Urinary bladder (tissue), 4 donors: ENCODE data around the gene PGLYRP2. TPM values are rescaled to one million over a fixed set of nuclear protein-coding genes. Genes with fewer than 3 reads are reported as not detected.

ENCODE experiments used
- DNase-seq: peaks from one replicate; pipeline ENCODE4 v3.0.0-alpha.2; 2015; ENCODE audit errors: extremely low spot score
- H3K27ac ChIP-seq: one replicate; pipeline ENCODE4 v1.5.1; 2013; ENCODE audit warnings: low read depth, mild to moderate bottlenecking, moderate library complexity
- H3K36me3 ChIP-seq: one replicate; pipeline ENCODE4 v1.6.1; 2013; ENCODE audit warnings: mild to moderate bottlenecking, moderate library complexity; ENCODE audit not compliant: insufficient read depth
- H3K4me1 ChIP-seq: one replicate; pipeline ENCODE4 v1.6.1; 2013; ENCODE audit warnings: mild to moderate bottlenecking, moderate library complexity; ENCODE audit not compliant: insufficient read depth
- H3K4me3 ChIP-seq: one replicate; pipeline ENCODE4 v1.5.1; 2013; ENCODE audit warnings: low read depth, low read length
- WGBS: extraction: QIAGEN DNeasy Blood & Tissue Kit; methylation state at CpG from one replicate; pipeline ENCODE4 v1.1.7; 2013; 5-methylcytosine and 5-hydroxymethylcytosine counted together
- polyA plus RNA-seq: library from polyadenylated mRNA; stranded (reverse); fragments of 200-250 nt; gene quantifications from one replicate; pipeline ENCODE4 v1.2.3, GENCODE V29; 2013
- small RNA-seq: library from RNA; depleted of rRNA; stranded (forward); fragments of <200 nt; gene quantifications from one replicate; pipeline ENCODE3, GENCODE V24; 2014
- total RNA-seq: library from RNA; depleted of rRNA; stranded (reverse); fragments of >200 nt; gene quantifications from one replicate; pipeline ENCODE4 v1.2.3, GENCODE V29; 2014
- donor health status: healthy with polysubstance abuse.
- donor health status: healthy.

Gene PGLYRP2
- total and polyA plus RNA-seq, 2 donors, result 0.08 TPM; not detected in 1

DNA sequence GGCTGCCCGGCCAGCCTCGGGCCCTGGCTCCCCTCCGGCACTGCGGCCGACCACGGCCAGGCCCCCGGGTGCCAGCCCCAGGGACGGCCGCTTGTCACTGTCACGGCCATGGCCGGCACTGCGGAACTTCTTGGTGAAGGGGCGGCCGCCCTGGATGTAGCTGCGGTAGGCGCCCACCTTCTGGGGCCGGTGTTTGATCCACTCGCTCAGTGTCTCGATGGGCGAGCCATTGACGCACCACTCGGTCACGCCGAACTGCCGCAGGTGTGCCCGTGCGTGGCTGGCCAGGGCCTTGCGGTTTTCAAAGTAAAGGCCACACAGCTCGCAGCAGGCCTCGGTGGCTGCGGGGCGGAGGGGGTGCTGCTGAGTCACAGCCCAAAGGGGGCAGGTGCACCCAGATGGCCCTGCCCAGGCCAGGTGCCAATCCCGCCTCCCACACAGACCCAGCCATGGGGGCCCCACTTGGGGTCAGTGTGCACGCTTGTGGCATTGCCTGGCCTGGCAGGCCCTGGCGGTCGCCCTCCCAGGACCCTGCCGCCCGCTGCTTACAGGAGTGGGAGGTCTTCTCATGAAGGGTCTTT, 54.5 kb downstream of the PGLYRP2 start:
- WGBS, result 98% methylated on average over 38 of the region's 38 CpGs
- Histone ChIP-seq H3K4me3 (no peak overlapping the region), H3K27ac (no peak overlapping the region), H3K4me1 (no peaks in the 10 kb centered on the region), H3K36me3 (peaks cover 12% of the 10 kb centered on the region)
- DNase-seq, result no peak

DNA sequence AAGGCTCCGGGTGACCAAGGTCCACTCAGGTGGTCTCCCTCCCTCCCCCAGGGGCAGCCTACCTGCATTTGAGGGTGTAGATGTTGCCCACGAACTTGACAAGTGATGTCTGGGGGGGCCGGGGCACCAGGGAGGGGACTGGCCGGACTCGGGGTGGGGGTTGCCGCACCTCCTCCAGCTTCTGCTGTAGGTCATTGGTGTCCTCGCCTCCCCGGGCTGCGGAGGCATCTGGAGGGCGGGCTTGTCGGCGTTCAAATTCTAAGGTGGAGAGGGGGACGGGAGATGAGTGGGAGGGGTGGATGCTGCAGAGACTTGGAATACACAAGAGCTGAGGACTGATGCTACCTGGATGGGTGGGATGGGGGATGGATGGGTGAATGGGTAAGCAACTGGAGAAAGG, 55.2 kb downstream of the PGLYRP2 start:
- H3K4me1 ChIP-seq, result no peaks in the 10 kb centered on the region
- WGBS, result 97% methylated on average over 13 of the region's 13 CpGs
- no peak overlapping the region for H3K27ac ChIP-seq
- no peak overlapping the region for H3K4me3 ChIP-seq
- peaks cover 12% of the 10 kb centered on the region for H3K36me3 ChIP-seq
- no peak for DNase-seq

DNA sequence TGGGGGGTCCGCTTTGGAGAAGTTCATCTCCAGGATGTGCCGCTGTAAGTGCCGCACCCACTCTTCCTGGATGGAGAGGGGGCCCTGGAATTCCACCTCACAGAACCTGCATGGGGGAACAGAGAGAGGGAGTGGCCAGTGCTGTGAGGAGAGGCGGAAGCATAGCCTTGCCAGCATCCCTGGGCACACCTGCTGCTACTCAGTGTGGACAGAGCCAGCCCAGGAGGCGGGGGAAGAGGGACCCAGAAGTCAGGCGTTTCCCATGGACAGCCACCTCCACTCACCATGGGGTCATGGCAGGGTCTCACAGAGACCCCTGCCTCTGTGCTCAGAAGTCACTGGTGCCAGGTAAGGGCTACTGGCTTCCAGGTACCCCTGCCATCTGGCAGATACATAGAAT, 56.2 kb downstream of the PGLYRP2 start:
- DNase-seq, result no peak
- Histone ChIP-seq H3K36me3 (peaks cover 12% of the 10 kb centered on the region), H3K4me1 (no peaks in the 10 kb centered on the region), H3K4me3 (no peak overlapping the region), H3K27ac (no peak overlapping the region)
- WGBS, result 98% methylated on average over 6 of the region's 6 CpGs

DNA sequence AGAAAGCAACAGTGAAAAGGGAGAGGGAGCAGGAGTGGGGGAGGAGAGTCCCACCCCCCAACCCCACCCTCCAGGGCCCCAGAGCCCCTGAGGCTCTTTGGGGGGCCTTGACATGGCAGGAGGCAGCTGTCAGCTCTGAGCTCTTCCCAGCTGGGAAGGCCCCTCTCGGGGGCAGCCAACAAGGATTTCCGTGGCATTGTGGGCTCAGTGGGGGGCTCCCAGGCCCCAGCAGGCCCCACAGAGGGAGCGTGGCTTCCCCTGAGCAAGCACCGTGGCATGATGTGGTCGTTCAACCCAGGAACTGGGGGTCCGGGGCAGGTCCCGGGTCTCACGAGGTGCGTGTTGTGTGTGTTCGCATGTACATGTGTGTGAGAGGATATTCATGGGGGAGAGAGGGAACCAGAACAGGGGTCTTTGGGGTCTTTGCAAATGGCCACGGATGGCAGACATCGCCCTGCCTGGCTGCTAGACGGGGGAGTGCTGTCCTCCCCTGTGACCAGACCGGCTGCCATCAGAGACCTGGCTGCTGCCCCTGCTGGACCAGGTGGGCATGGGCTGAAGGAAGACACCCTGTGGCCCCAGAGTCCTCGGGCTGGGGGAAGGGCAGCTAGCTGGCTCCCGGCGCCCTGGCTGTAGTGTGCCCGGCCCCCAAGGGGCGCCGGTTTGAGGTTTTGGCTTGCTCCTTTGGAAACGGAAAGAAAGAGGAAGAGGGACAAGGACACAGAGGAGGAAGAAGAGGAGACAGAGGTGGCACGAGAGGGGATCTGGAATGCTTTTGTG, 56.8 kb downstream of the PGLYRP2 start:
- Histone ChIP-seq H3K4me3 (no peak overlapping the region), H3K4me1 (no peaks in the 10 kb centered on the region), H3K27ac (peak overlapping the region; percentile 25), H3K36me3 (peaks cover 12% of the 10 kb centered on the region)
- DNase-seq, result no peak
- 88% methylated on average over 22 of the region's 22 CpGs for WGBS

DNA sequence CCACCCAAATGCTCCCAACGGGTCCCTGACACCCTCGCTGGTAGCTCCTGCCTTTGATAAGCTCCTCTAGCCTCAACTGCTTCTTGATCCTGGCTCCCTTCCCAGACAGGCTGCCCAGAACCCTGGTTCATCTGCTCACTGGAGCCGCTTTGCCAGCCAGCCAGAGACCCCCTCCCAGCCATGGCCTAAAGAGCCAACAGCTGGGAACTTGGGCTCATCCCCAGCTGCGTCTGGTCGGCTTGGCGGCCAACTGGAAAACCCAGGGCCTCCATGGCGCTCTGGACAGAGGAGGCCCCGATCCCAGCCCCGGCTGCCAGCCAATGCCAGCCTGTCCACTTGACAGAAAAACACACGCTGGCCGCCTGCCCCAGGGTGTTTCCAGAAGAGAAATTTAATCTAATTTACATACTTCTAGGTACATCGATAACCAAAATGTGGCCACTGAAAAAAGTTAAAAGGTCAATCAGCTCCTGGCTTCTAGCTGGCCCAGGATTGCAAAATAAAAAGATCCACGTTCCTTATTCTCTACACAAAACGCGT, 57.5 kb downstream of the PGLYRP2 start:
- Histone ChIP-seq H3K27ac (no peak overlapping the region), H3K4me3 (no peak overlapping the region), H3K4me1 (no peaks in the 10 kb centered on the region), H3K36me3 (peaks cover 11% of the 10 kb centered on the region)
- WGBS, result 52% methylated on average over 15 of the region's 15 CpGs
- DNase-seq, result no peak

DNA sequence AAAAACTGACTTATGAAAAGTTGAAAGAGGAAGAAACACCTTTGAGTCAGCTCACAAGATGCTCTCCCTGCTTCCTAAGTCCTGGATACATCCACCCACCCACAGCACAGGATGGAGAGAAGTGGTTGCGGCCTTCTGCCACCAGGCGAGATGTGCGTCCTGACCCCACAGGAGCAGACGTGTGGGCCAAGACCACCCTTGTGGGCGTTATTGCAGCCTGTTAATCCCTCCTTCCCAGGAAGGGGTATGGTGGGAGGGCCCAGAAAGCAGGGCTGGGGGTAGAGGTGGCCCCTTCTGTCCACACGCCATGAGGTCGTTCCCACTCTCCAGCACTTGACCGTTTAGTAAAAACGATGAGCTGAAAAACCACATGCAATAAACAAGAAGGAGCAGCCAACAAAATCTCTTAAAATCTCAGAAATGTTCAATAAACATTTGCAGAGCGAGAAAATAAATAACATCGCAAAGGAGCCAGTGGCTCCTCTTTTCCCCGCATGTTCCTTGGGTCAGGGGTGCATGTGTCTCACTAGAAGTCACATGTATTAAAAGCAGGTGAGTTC, 58.1 kb downstream of the PGLYRP2 start:
- WGBS, result 52% methylated on average over 12 of the region's 12 CpGs
- H3K27ac ChIP-seq, result peak overlapping the region; percentile 27
- no peaks in the 10 kb centered on the region for H3K4me1 ChIP-seq
- H3K4me3 ChIP-seq, result no peak overlapping the region
- DNase-seq, result no peak
- H3K36me3 ChIP-seq, result peaks cover 7% of the 10 kb centered on the region

DNA sequence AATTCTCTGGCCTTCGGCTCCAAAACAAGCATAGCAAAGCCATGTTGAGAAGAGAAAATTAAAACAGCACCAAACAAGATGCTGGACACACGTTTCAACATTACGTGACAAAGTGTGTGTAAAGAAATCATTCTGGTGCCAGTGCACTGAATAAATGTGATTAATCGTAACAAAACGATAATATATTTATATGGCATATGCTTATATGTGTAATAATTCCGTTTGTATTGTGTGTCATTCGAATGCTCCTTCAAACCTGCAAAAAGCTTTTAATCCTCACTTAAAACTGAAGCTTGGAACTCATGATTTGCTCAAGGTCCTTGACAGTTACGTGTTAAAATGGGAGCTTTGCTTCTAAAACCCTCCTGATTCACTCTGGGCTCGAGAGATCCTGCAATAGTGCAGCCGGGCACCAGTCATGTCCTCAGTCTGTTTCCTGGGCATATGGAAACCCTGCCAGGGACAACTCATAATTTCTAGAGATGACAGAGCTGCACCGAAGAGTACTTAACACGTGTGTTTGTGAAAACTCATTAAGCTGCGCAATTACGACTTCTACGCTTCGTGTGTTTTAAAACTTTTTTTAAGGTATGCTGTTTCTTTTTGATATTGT, 59.8 kb downstream of the PGLYRP2 start:
- DNase-seq, result no peak
- H3K36me3 ChIP-seq, result peaks cover 4% of the 10 kb centered on the region
- H3K4me1 ChIP-seq, result no peaks in the 10 kb centered on the region
- no peak overlapping the region for H3K27ac ChIP-seq
- WGBS, result 26% methylated on average over 16 of the region's 16 CpGs
- peak overlapping the region; percentile 29 for H3K4me3 ChIP-seq

Small RNA genes lying within 50 kb of the gene (small RNA-seq; reads per million reads assigned to genes)
- not detected for gene MIR1470

Other genes with a start within 250 kb of the PGLYRP2 start
- 0.74 TPM for gene EPHX3, start 247.1 kb downstream of the PGLYRP2 start, total RNA-seq
- gene EPHX3, start 247.1 kb downstream of the PGLYRP2 start, polyA plus RNA-seq, result 1.6 TPM
- gene BRD4, start 147.0 kb downstream of the PGLYRP2 start, total RNA-seq, result 16.4 TPM
- gene BRD4, start 147.0 kb downstream of the PGLYRP2 start, polyA plus RNA-seq, result 28.0 TPM
- gene AKAP8, start 99.7 kb downstream of the PGLYRP2 start, total RNA-seq, result 13.4 TPM
- 24.2 TPM for gene AKAP8, start 99.7 kb downstream of the PGLYRP2 start, polyA plus RNA-seq
- gene AKAP8L, start 60.5 kb downstream of the PGLYRP2 start, total RNA-seq, result 57.3 TPM
- gene AKAP8L, start 60.5 kb downstream of the PGLYRP2 start, polyA plus RNA-seq, result 57.3 TPM
- 5.8 TPM for gene WIZ, start 29.5 kb downstream of the PGLYRP2 start, total RNA-seq
- 42.5 TPM for gene WIZ, start 29.5 kb downstream of the PGLYRP2 start, polyA plus RNA-seq
- 0.85 TPM for gene RASAL3, start 15.0 kb downstream of the PGLYRP2 start, total RNA-seq
- gene RASAL3, start 15.0 kb downstream of the PGLYRP2 start, polyA plus RNA-seq, result 1.8 TPM
- gene CYP4F22, start 29.0 kb upstream of the PGLYRP2 start, total RNA-seq, result 2.4 TPM
- 2.6 TPM for gene CYP4F22, start 29.0 kb upstream of the PGLYRP2 start, polyA plus RNA-seq
- gene CYP4F8, start 135.7 kb upstream of the PGLYRP2 start, total RNA-seq, result 0.37 TPM
- 1.9 TPM for gene CYP4F8, start 135.7 kb upstream of the PGLYRP2 start, polyA plus RNA-seq
- gene CYP4F3, start 161.4 kb upstream of the PGLYRP2 start, total RNA-seq, result 0.95 TPM
- 1.3 TPM for gene CYP4F3, start 161.4 kb upstream of the PGLYRP2 start, polyA plus RNA-seq
- gene CYP4F12, start 193.6 kb upstream of the PGLYRP2 start, total RNA-seq, result 30.3 TPM
- gene CYP4F12, start 193.6 kb upstream of the PGLYRP2 start, polyA plus RNA-seq, result 31.0 TPM
- gene OR10H2, start 248.5 kb upstream of the PGLYRP2 start, total RNA-seq, result not detected
- gene OR10H2, start 248.5 kb upstream of the PGLYRP2 start, polyA plus RNA-seq, result not detected